Neuronal stem cell (in vitro differentiated cells): Measurements from ENCODE around the gene LHX8. TPM values are rescaled to one million over a fixed set of nuclear protein-coding genes. Genes with fewer than 3 reads are reported as not detected.

Experiments
- DNase-seq: peaks from one replicate; pipeline ENCODE4 v3.0.0-alpha.2; 2013; ENCODE audit warnings: low spot score
- H2AFZ ChIP-seq: one replicate; pipeline ENCODE4 v1.6.1; 2013; ENCODE audit warnings: mild to moderate bottlenecking, low read length, inconsistent platforms
- H2AK5ac ChIP-seq: 2 replicates; pipeline ENCODE4 v1.6.1; 2013; ENCODE audit warnings: low read depth, mild to moderate bottlenecking, inconsistent platforms, low read length, moderate library complexity, mixed read lengths
- H2BK120ac ChIP-seq: 2 replicates; pipeline ENCODE4 v1.6.1; 2013; ENCODE audit warnings: low read depth, mild to moderate bottlenecking, inconsistent platforms, low read length, moderate library complexity, mixed read lengths
- H2BK12ac ChIP-seq: one replicate; pipeline ENCODE4 v1.6.1; 2013; ENCODE audit warnings: low read length, inconsistent platforms
- H2BK15ac ChIP-seq: 2 replicates; pipeline ENCODE4 v1.6.1; 2013; ENCODE audit warnings: mild to moderate bottlenecking, low read length, inconsistent platforms, mixed read lengths
- H2BK5ac ChIP-seq: one replicate; pipeline ENCODE4 v1.6.1; 2013; ENCODE audit warnings: inconsistent platforms, mild to moderate bottlenecking, low read length, moderate library complexity
- H3K14ac ChIP-seq: one replicate; pipeline ENCODE4 v1.6.1; 2013; ENCODE audit warnings: low read length, inconsistent platforms
- H3K18ac ChIP-seq: 2 replicates; pipeline ENCODE4 v1.6.1; 2013; ENCODE audit warnings: low read length, inconsistent platforms
- H3K23ac ChIP-seq: 2 replicates; pipeline ENCODE4 v1.6.1; 2013; ENCODE audit warnings: low read depth, mild to moderate bottlenecking, mixed read lengths, low read length, inconsistent platforms; ENCODE audit not compliant: poor library complexity
- H3K27ac ChIP-seq: replicated peaks from 3 replicates; pipeline ENCODE4 v1.5.1; 2013; ENCODE audit warnings: low read length, inconsistent platforms
- H3K27me3 ChIP-seq, 3 experiments: 2 replicates each; pipeline ENCODE4 v1.6.1; 2013; ENCODE audit warnings: low read length in 3 of 3, mild to moderate bottlenecking in 2 of 3, inconsistent platforms in 1 of 3, low read depth in 1 of 3, mixed read lengths in 1 of 3, moderate library complexity in 1 of 3; ENCODE audit not compliant: control insufficient read depth in 3 of 3, insufficient read depth in 3 of 3
- H3K36me3 ChIP-seq, 2 donors: replicated peaks in 1 of 2; 2 replicates each; pipeline ENCODE4 v1.6.1; 2013; ENCODE audit warnings: low read length in 2 of 2; ENCODE audit not compliant: control insufficient read depth in 2 of 2, insufficient read depth in 2 of 2
- H3K4ac ChIP-seq: 2 replicates; pipeline ENCODE4 v1.6.1; 2013; ENCODE audit warnings: inconsistent platforms, mild to moderate bottlenecking, low read length, moderate library complexity
- H3K4me1 ChIP-seq, 2 donors: 1 replicate in 1 of 2; 2 replicates in 1 of 2; pipeline ENCODE4 v1.6.1; 2013; ENCODE audit warnings: low read length in 2 of 2, low read depth in 1 of 2; ENCODE audit not compliant: control insufficient read depth in 2 of 2, insufficient read depth in 1 of 2
- H3K4me2 ChIP-seq: one replicate; pipeline ENCODE4 v1.6.1; 2013; ENCODE audit warnings: mild to moderate bottlenecking, low read length, inconsistent platforms; ENCODE audit not compliant: insufficient read depth, poor library complexity, severe bottlenecking
- H3K4me3 ChIP-seq, 2 donors: 2 replicates each; pipeline ENCODE4 v1.5.1; 2013; ENCODE audit warnings: low read length in 2 of 2, mild to moderate bottlenecking in 2 of 2, inconsistent platforms in 1 of 2, moderate library complexity in 1 of 2
- H3K79me1 ChIP-seq: one replicate; pipeline ENCODE4 v1.6.1; 2013; ENCODE audit warnings: low read depth, mild to moderate bottlenecking, inconsistent platforms, low read length, moderate library complexity
- H3K9ac ChIP-seq: one replicate; pipeline ENCODE4 v1.6.1; 2013; ENCODE audit warnings: mild to moderate bottlenecking, low read depth, low read length, inconsistent platforms; ENCODE audit not compliant: poor library complexity
- H3K9me3 ChIP-seq, 2 donors: replicated peaks in 1 of 2; 2 replicates each; pipeline versions ENCODE3 to v1.6.1; 2013; ENCODE audit warnings: low read length in 2 of 2, mild to moderate bottlenecking in 2 of 2, inconsistent platforms in 1 of 2, low read depth in 1 of 2, mixed read lengths in 1 of 2, moderate library complexity in 1 of 2; ENCODE audit not compliant: control insufficient read depth in 2 of 2, insufficient read depth in 1 of 2
- H4K8ac ChIP-seq: one replicate; pipeline ENCODE4 v1.6.1; 2013; ENCODE audit warnings: low read depth, mild to moderate bottlenecking, inconsistent platforms, low read length, moderate library complexity
- H4K91ac ChIP-seq: one replicate; pipeline ENCODE4 v1.6.1; 2013; ENCODE audit warnings: low read length, low read depth, mild to moderate bottlenecking, inconsistent platforms; ENCODE audit not compliant: poor library complexity
- WGBS, 2 donors: extraction: QIAGEN DNeasy Blood & Tissue Kit; methylation state at CpG; one replicate each; pipeline ENCODE4 v1.1.7; 2013; ENCODE audit warnings: missing lambda C conversion rate in 2 of 2, mixed read lengths in 1 of 2; ENCODE audit not compliant: insufficient read length in 2 of 2, insufficient replicate concordance in 1 of 2; ENCODE audit errors: extremely low coverage in 2 of 2; 5-methylcytosine and 5-hydroxymethylcytosine counted together
- polyA plus RNA-seq, 2 experiments: library from polyadenylated mRNA; stranded (reverse); fragments of 200-250 nt; gene quantifications; one replicate each; pipeline ENCODE4 v1.2.3, GENCODE V29; 2013

LHX8 gene
- 0.07 TPM for polyA plus RNA-seq (2013, experiment 1 of 2)
- polyA plus RNA-seq (2013, experiment 2 of 2) = 0.04 TPM

DNA sequence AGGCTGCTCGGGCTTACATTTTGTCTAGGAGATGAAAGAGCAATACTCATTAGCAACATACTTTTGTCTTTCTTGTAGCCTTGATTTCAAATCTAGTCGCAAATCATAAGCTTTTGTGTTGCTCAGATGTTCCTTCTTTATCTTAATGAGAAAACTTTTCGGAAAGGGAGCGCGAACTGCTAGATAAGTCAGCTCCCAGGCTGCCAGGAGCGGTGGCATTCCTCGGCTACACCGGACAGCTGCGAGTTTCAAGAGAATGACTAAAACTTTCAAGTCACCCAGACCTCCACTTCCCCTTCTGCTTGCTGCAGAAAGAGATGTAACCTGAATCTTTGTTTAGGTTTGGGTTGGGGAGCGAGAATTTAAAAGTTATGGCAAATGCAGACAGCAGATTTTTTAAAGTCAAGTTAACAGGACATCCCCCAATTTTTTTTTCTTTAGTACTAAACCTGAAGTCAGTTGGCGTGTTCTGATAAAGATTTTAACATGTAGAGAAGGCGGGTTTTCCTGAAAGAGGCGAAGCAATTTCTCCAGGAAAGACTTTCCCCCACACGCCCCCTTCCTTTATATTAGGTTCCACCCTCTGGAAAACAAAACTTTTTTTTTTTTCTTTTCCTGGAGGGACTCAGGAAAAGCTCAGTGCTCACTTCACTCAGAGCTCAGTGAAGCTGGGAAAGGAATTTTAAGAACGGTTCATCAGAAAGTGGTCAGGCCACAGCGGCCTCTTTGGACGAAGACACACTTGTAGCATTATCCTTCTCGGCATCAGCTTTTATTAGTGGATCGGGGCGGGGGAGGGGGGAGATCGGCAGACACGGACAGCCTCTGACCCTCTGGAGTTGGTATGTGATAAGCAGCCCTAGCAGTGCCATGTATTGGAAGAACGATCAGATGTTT, at the start of gene LHX8:
Gene LHX8 (plus strand): TSS at position 639 of the 897 bp plus-strand sequence. CDS start 2,227 bp downstream, outside the sequence.
- H2BK15ac ChIP-seq = no peak within 1 kb of the TSS
- H3K9ac ChIP-seq = peak within 1 kb of the TSS; percentile 70
- H2BK5ac ChIP-seq = peak within 1 kb of the TSS; percentile 7
- no peak within 1 kb of the TSS for H3K27ac ChIP-seq
- H3K18ac ChIP-seq = peak within 1 kb of the TSS; percentile 94
- DNase-seq = peak; percentile 67
- H3K4me2 ChIP-seq = peak within 1 kb of the TSS; percentile 84
- no peak within 1 kb of the TSS for H2BK12ac ChIP-seq
- H3K36me3 ChIP-seq = no peaks in the 10 kb centered on the region
- H3K14ac ChIP-seq = no peak within 1 kb of the TSS
- no peaks in the 10 kb centered on the region for H3K79me1 ChIP-seq
- H3K4ac ChIP-seq = no peak within 1 kb of the TSS
- H3K23ac ChIP-seq = peak within 1 kb of the TSS; percentile 17
- peak within 1 kb of the TSS; percentile 79 for H2AFZ ChIP-seq
- peaks cover 16 to 32% of the 10 kb centered on the region in 2 donors for H3K4me1 ChIP-seq
- H4K91ac ChIP-seq = no peak within 1 kb of the TSS
- H3K9me3 ChIP-seq = no peaks in the 10 kb centered on the region
- no peak within 1 kb of the TSS for H2BK120ac ChIP-seq
- peak within 1 kb of the TSS in 1 of 2 donors; percentile 75 for H3K4me3 ChIP-seq
- peaks cover 29 to 100% (median 83%) of the 10 kb centered on the region in 3 experiments for H3K27me3 ChIP-seq
- H4K8ac ChIP-seq = no peak within 1 kb of the TSS
- no peak within 1 kb of the TSS for H2AK5ac ChIP-seq
- no CpG with 5 or more reads among the region's 23 CpGs for WGBS, 2 donors

DNA sequence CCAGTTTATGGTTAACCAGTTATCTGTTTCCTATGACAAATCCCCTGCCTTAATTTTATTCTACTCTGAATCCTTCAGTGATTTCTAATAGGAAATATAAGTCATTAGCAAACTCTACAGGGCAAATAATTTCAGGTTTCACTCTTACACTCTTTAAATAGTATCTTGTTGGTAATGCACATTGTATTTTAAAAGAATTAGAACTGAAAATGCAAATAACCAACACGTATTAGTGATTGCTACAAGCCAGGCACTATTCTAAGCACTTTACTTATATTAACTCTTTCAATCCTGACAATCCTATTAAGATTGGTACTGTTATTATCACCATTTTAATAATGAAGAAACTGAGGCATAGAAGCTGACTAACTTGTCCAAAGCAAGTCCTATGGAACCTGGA, 48.3 kb upstream of the LHX8 start:
- Histone ChIP-seq H2AFZ (no peak overlapping the region), H2BK15ac (no peak overlapping the region), H3K4me1 (no peaks in the 10 kb centered on the region), H3K14ac (no peak overlapping the region), H3K18ac (no peak overlapping the region), H2BK5ac (no peak overlapping the region), H3K4ac (no peak overlapping the region), H3K4me3 (no peak overlapping the region), H3K36me3 (no peaks in the 10 kb centered on the region), H3K9me3 (no peaks in the 10 kb centered on the region), H3K9ac (no peak overlapping the region), H4K8ac (no peak overlapping the region), H3K27ac (no peak overlapping the region), H2AK5ac (no peak overlapping the region), H3K23ac (no peak overlapping the region), H3K79me1 (no peaks in the 10 kb centered on the region), H2BK12ac (no peak overlapping the region), H3K27me3 (peaks cover 0 to 3% (median 0%) of the 10 kb centered on the region in 3 experiments), H3K4me2 (no peak overlapping the region), H4K91ac (no peak overlapping the region), H2BK120ac (no peak overlapping the region)
- DNase-seq = no peak
- no CpG with 5 or more reads among the region's 1 CpG for WGBS, 2 donors

DNA sequence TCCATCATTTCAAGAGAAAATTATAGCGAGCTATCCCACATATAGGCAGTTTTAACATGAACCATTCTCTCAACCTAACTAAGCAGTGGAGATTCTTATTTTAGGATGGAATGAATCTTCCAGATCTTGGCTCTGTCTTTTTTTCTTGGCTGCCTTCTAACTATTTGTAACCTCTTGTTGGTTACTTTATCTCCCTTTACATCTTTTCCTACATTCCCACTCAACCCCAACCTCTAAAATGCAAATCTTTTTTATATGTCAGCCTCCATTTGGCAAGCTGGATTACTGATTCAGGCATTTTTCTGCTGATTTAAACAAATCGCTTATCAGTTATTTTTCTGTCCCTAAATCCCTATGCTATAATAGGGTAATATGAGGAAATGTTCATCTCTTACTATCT, 46.9 kb upstream of the LHX8 start:
- no peaks in the 10 kb centered on the region for H3K9me3 ChIP-seq
- no peak overlapping the region for H4K8ac ChIP-seq
- H3K9ac ChIP-seq = no peak overlapping the region
- no peak overlapping the region for H3K4me2 ChIP-seq
- H2AK5ac ChIP-seq = no peak overlapping the region
- no peak overlapping the region for H2BK12ac ChIP-seq
- no peaks in the 10 kb centered on the region for H3K79me1 ChIP-seq
- no peak overlapping the region for H4K91ac ChIP-seq
- no peak overlapping the region for H3K18ac ChIP-seq
- peaks cover 0 to 3% (median 0%) of the 10 kb centered on the region in 3 experiments for H3K27me3 ChIP-seq
- no peak overlapping the region for H2BK15ac ChIP-seq
- WGBS, 2 donors = no CpG with 5 or more reads among the region's 2 CpGs
- H3K23ac ChIP-seq = no peak overlapping the region
- DNase-seq = no peak
- no peaks in the 10 kb centered on the region for H3K36me3 ChIP-seq
- no peak overlapping the region for H3K14ac ChIP-seq
- no peak overlapping the region for H3K27ac ChIP-seq
- H2BK120ac ChIP-seq = no peak overlapping the region
- H2AFZ ChIP-seq = no peak overlapping the region
- H3K4ac ChIP-seq = no peak overlapping the region
- H3K4me1 ChIP-seq = peaks cover 0 to 3% of the 10 kb centered on the region in 2 donors
- no peak overlapping the region for H3K4me3 ChIP-seq
- no peak overlapping the region for H2BK5ac ChIP-seq

DNA sequence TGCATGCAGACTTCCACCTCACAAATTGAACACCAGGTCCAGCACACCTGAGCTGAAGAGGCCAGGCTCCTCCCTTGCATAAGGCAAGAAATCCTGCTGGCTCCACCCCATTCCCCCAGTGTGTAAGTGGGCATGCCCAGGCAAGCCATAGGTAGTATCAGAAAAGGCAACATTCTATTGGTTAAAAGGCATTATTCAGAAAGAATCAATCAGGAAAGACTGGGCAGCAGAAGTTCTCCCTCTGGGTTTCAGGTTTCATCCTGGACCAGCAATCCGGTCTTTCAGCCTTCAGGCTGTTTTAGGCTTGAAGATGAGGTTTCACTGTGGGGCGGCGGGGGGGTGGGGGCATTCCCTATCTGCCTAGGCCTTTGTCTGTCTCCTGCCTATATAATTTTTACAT, 42.0 kb upstream of the LHX8 start:
- peaks cover 0 to 3% of the 10 kb centered on the region in 2 donors for H3K4me1 ChIP-seq
- no peak overlapping the region for H3K4me3 ChIP-seq
- H3K79me1 ChIP-seq = no peaks in the 10 kb centered on the region
- H2BK120ac ChIP-seq = peak overlapping the region; percentile 83
- no peak overlapping the region for H2AK5ac ChIP-seq
- DNase-seq = no peak
- no peak overlapping the region for H4K91ac ChIP-seq
- peak overlapping the region; percentile 59 for H2AFZ ChIP-seq
- H3K27ac ChIP-seq = no peak overlapping the region
- no peak overlapping the region for H2BK15ac ChIP-seq
- peak overlapping the region; percentile 28 for H3K18ac ChIP-seq
- WGBS, 2 donors = no CpG with 5 or more reads among the region's 3 CpGs
- H3K9ac ChIP-seq = no peak overlapping the region
- no peak overlapping the region for H3K23ac ChIP-seq
- no peaks in the 10 kb centered on the region for H3K36me3 ChIP-seq
- no peak overlapping the region for H4K8ac ChIP-seq
- H3K9me3 ChIP-seq = no peaks in the 10 kb centered on the region
- H3K4ac ChIP-seq = no peak overlapping the region
- no peak overlapping the region for H3K4me2 ChIP-seq
- H3K27me3 ChIP-seq = peaks cover 0 to 3% (median 0%) of the 10 kb centered on the region in 3 experiments
- no peak overlapping the region for H2BK12ac ChIP-seq
- no peak overlapping the region for H2BK5ac ChIP-seq
- no peak overlapping the region for H3K14ac ChIP-seq
